KOPT-K1 (cell line): ENCODE results near the gene HCK.
"Not testable (repeated sequence)": the region's sequence is repeated elsewhere in the genome, so short reads cannot be mapped to it uniquely, and the experiment has no call there.

Experiments
- H3K27ac ChIP-seq: fragments of 200-600 bp; sonication (generic); 2 replicates; pipeline ENCODE4 v1.5.1; 2016; ENCODE audit warnings: antibody characterized with exemption, mild to moderate bottlenecking, low read depth, low read length; ENCODE audit not compliant: poor library complexity, severe bottlenecking
- H3K36me3 ChIP-seq: fragments of 200-600 bp; sonication (generic); 2 replicates; pipeline ENCODE4 v1.5.1; 2017; ENCODE audit warnings: antibody characterized with exemption, mild to moderate bottlenecking, low read length, moderate library complexity; ENCODE audit not compliant: insufficient read depth
- H3K9me3 ChIP-seq: fragments of 200-600 bp; sonication (generic); 2 replicates; pipeline ENCODE4 v1.5.1; 2017; ENCODE audit warnings: antibody characterized with exemption, low read length, mild to moderate bottlenecking; ENCODE audit not compliant: insufficient read depth, poor library complexity, severe bottlenecking

HCK gene

GRCh38 chr20:32116079-32116521 is 64.1 kb downstream of the HCK start:
- Histone ChIP-seq H3K9me3 (no peaks in the 10 kb centered on the region), H3K36me3 (peaks cover 29% of the 10 kb centered on the region), H3K27ac (no peak overlapping the region)

- H3K9me3 ChIP-seq, H3K27ac ChIP-seq: not testable (repeated sequence)
- H3K36me3 ChIP-seq = peaks cover 29% of the 10 kb centered on the region
Observed at GRCh38 chr20:32116796-32117195, 64.8 kb downstream of the HCK start.

- H3K27ac ChIP-seq = not testable (repeated sequence)
- peaks cover 29% of the 10 kb centered on the region for H3K36me3 ChIP-seq
Observed at GRCh38 chr20:32118427-32118826, 66.4 kb downstream of the HCK start.

GRCh38 chr20:32119734-32120133 is 67.7 kb downstream of the HCK start:
- Histone ChIP-seq H3K36me3 (peaks cover 31% of the 10 kb centered on the region), H3K9me3 (no peaks in the 10 kb centered on the region), H3K27ac (no peak overlapping the region)

More at GRCh38 chr20:32118427-32118826, 66.4 kb downstream of the HCK start:
- not testable (repeated sequence) for H3K9me3 ChIP-seq

- H3K27ac ChIP-seq, H3K9me3 ChIP-seq: not testable (repeated sequence)
- H3K36me3 ChIP-seq = peaks cover 28% of the 10 kb centered on the region; the same call in 1 of the 2 replicates
Observed at GRCh38 chr20:32121908-32122307, 69.9 kb downstream of the HCK start.

- Histone ChIP-seq H3K36me3 (peaks cover 35% of the 10 kb centered on the region; the same call in 1 of the 2 replicates), H3K9me3 (no peaks in the 10 kb centered on the region), H3K27ac (no peak overlapping the region)
Observed at GRCh38 chr20:32123088-32123487, 71.0 kb downstream of the HCK start.

- Histone ChIP-seq H3K9me3 (no peaks in the 10 kb centered on the region), H3K36me3 (peaks cover 33% of the 10 kb centered on the region), H3K27ac (no peak overlapping the region)
Observed at GRCh38 chr20:32124916-32125454, 72.9 kb downstream of the HCK start.

GRCh38 chr20:32125506-32125905 is 73.5 kb downstream of the HCK start:
- Histone ChIP-seq H3K9me3 (no peaks in the 10 kb centered on the region), H3K36me3 (peaks cover 33% of the 10 kb centered on the region), H3K27ac (no peak overlapping the region)

GRCh38 chr20:32126919-32127318 is 74.9 kb downstream of the HCK start:
- no peaks in the 10 kb centered on the region for H3K9me3 ChIP-seq
- peaks cover 33% of the 10 kb centered on the region for H3K36me3 ChIP-seq
- H3K27ac ChIP-seq = no peak overlapping the region

GRCh38 chr20:32127347-32127746 is 75.3 kb downstream of the HCK start:
- Histone ChIP-seq H3K9me3 (no peaks in the 10 kb centered on the region), H3K27ac (no peak overlapping the region), H3K36me3 (peaks cover 35% of the 10 kb centered on the region)

- no peak overlapping the region for H3K27ac ChIP-seq
- H3K36me3 ChIP-seq = peaks cover 43% of the 10 kb centered on the region
- no peaks in the 10 kb centered on the region for H3K9me3 ChIP-seq
Observed at GRCh38 chr20:32128167-32128566, 76.1 kb downstream of the HCK start.

GRCh38 chr20:32129863-32130262 is 77.8 kb downstream of the HCK start:
- Histone ChIP-seq H3K36me3 (peaks cover 50% of the 10 kb centered on the region), H3K27ac (no peak overlapping the region), H3K9me3 (no peaks in the 10 kb centered on the region)

- Histone ChIP-seq H3K9me3 (no peaks in the 10 kb centered on the region), H3K36me3 (peaks cover 50% of the 10 kb centered on the region), H3K27ac (no peak overlapping the region)
Observed at GRCh38 chr20:32130352-32130751, 78.3 kb downstream of the HCK start.

GRCh38 chr20:32130965-32131364 is 78.9 kb downstream of the HCK start:
- H3K36me3 ChIP-seq = peaks cover 50% of the 10 kb centered on the region

GRCh38 chr20:32132911-32133549 is 81.0 kb downstream of the HCK start:
- H3K9me3 ChIP-seq = no peaks in the 10 kb centered on the region
- peaks cover 61% of the 10 kb centered on the region for H3K36me3 ChIP-seq
- no peak overlapping the region for H3K27ac ChIP-seq

More at GRCh38 chr20:32130965-32131364, 78.9 kb downstream of the HCK start:
- H3K9me3 ChIP-seq = no peaks in the 10 kb centered on the region
- no peak overlapping the region for H3K27ac ChIP-seq

GRCh38 chr20:32134026-32134425 is 82.0 kb downstream of the HCK start:
- no peak overlapping the region for H3K27ac ChIP-seq
- H3K36me3 ChIP-seq = peaks cover 71% of the 10 kb centered on the region
- no peaks in the 10 kb centered on the region for H3K9me3 ChIP-seq
